Gastroesophageal sphincter (tissue), 4 donors: Measurements from ENCODE around the gene TBC1D8. TPM values are rescaled to one million over a fixed set of nuclear protein-coding genes. Genes with fewer than 3 reads are reported as not detected.

ENCODE experiments used
- ATAC-seq: fragments of 150-250 bp; one replicate; pipeline ENCODE4 v1.9.1; 2016; ENCODE audit warnings: mild to moderate bottlenecking, moderate library complexity
- H3K27ac ChIP-seq, 4 donors: fragments of 200-600 bp; sonication (generic) in 3 of 4; 1 replicate in 3 of 4; 2 replicates in 1 of 4; pipeline ENCODE4 v1.5.1; 2016 to 2019
- H3K27me3 ChIP-seq: fragments of 200-600 bp; sonication (generic); one replicate; pipeline ENCODE4 v1.5.1; 2019
- H3K36me3 ChIP-seq, 2 donors: fragments of 200-600 bp; sonication (generic); one replicate each; pipeline ENCODE4 v1.5.1; 2019; ENCODE audit warnings: control low read depth in 1 of 2
- H3K4me1 ChIP-seq, 3 donors: fragments of 200-600 bp; sonication (generic); 1 replicate in 2 of 3; 2 replicates in 1 of 3; pipeline ENCODE4 v1.5.1; 2016 to 2019; ENCODE audit warnings: control low read depth in 2 of 3
- H3K4me3 ChIP-seq, 2 donors: fragments of 200-600 bp; sonication (generic); one replicate each; pipeline ENCODE4 v1.5.1; 2019; ENCODE audit warnings: mild to moderate bottlenecking in 1 of 2, moderate library complexity in 1 of 2
- H3K9me3 ChIP-seq, 3 donors: fragments of 200-600 bp; sonication (generic); one replicate each; pipeline ENCODE4 v1.5.1; 2017 to 2019; ENCODE audit warnings: control low read depth in 2 of 3
- EP300 ChIP-seq: sonication (generic); formaldehyde crosslinking; IDR thresholded peaks from one replicate; pipeline ENCODE4 v1.6.1; 2017; ENCODE audit warnings: antibody characterized with exemption, mild to moderate bottlenecking
- POLR2A ChIP-seq, 2 donors: fragments of 450-650 bp; IDR thresholded peaks; one replicate each; pipeline ENCODE4 v1.6.1; 2017; ENCODE audit warnings: antibody characterized with exemption in 2 of 2, mild to moderate bottlenecking in 2 of 2, moderate library complexity in 1 of 2
- POLR2AphosphoS5 ChIP-seq: sonication (generic); formaldehyde crosslinking; IDR thresholded peaks from one replicate; pipeline ENCODE4 v1.6.1; 2017; ENCODE audit warnings: antibody characterized with exemption
- WGBS, 2 donors: methylation state at CpG; one replicate each; pipeline ENCODE4 v1.1.5; 2018; ENCODE audit warnings: low coverage in 1 of 2; 5-methylcytosine and 5-hydroxymethylcytosine counted together
- total RNA-seq, 4 donors: library from RNA; depleted of rRNA; stranded (reverse); fragments of >200 nt; gene quantifications; one replicate each; pipeline ENCODE4 v1.1.0, GENCODE V29; 2016
- TF ChIP-seq, protein P1 (sequence below), 4 experiments: fragments of 200-600 bp in 2 of 4; fragments of 450-650 bp in 2 of 4; sonication (generic) in 1 of 4; IDR thresholded peaks; one replicate each; pipeline ENCODE4 v1.5.1; 2017 to 2019; ENCODE audit warnings: antibody characterized with exemption in 4 of 4, mild to moderate bottlenecking in 2 of 4, moderate library complexity in 2 of 4

The TBC1D8 gene
- total RNA-seq, 4 donors from 2014 or later: 14.9 to 45.5 (median 32.6) TPM

GRCh38 chr2:101132202-101132601 is 19.0 kb downstream of the TBC1D8 start:
- Histone ChIP-seq H3K36me3 (no peaks in the 10 kb centered on the region), H3K4me1 (peaks cover 0 to 16% (median 0%) of the 10 kb centered on the region in 3 donors), H3K27me3 (no peaks in the 10 kb centered on the region), H3K9me3 (no peaks in the 10 kb centered on the region), H3K4me3 (no peak overlapping the region), H3K27ac (no peak overlapping the region)
- TF ChIP-seq POLR2A (IDR thresholded peaks at IDR 0.05) (no peak), POLR2AphosphoS5 (no peak), EP300 (no peak)
- TF ChIP-seq, protein P1, sequence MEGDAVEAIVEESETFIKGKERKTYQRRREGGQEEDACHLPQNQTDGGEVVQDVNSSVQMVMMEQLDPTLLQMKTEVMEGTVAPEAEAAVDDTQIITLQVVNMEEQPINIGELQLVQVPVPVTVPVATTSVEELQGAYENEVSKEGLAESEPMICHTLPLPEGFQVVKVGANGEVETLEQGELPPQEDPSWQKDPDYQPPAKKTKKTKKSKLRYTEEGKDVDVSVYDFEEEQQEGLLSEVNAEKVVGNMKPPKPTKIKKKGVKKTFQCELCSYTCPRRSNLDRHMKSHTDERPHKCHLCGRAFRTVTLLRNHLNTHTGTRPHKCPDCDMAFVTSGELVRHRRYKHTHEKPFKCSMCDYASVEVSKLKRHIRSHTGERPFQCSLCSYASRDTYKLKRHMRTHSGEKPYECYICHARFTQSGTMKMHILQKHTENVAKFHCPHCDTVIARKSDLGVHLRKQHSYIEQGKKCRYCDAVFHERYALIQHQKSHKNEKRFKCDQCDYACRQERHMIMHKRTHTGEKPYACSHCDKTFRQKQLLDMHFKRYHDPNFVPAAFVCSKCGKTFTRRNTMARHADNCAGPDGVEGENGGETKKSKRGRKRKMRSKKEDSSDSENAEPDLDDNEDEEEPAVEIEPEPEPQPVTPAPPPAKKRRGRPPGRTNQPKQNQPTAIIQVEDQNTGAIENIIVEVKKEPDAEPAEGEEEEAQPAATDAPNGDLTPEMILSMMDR (IDR thresholded peaks at IDR 0.05): no peak
- WGBS, 2 donors: 67 to 92% methylated on average over 2 of the region's 2 CpGs
- no peak for ATAC-seq

GRCh38 chr2:101130081-101130480 is 21.1 kb downstream of the TBC1D8 start:
- no peaks in the 10 kb centered on the region for H3K9me3 ChIP-seq
- no peaks in the 10 kb centered on the region for H3K36me3 ChIP-seq
- no peak overlapping the region for H3K4me3 ChIP-seq
- WGBS, 2 donors: no CpG with 5 or more reads among the region's 13 CpGs
- no peak overlapping the region for H3K27ac ChIP-seq
- TF ChIP-seq, protein P1 (IDR thresholded peaks at IDR 0.05): no peak
- peaks cover 3 to 37% (median 11%) of the 10 kb centered on the region in 3 donors for H3K4me1 ChIP-seq
- H3K27me3 ChIP-seq: no peaks in the 10 kb centered on the region
- no peak for ATAC-seq

GRCh38 chr2:101127319-101128056 is 23.7 kb downstream of the TBC1D8 start:
- TF ChIP-seq, protein P1 (IDR thresholded peaks at IDR 0.05): no peak
- TF ChIP-seq POLR2AphosphoS5 (no peak), EP300 (no peak), POLR2A (IDR thresholded peaks at IDR 0.05) (no peak)
- Histone ChIP-seq H3K4me1 (peaks cover 5 to 62% (median 26%) of the 10 kb centered on the region in 3 donors), H3K36me3 (no peaks in the 10 kb centered on the region), H3K27ac (no peak overlapping the region), H3K4me3 (no peak overlapping the region), H3K27me3 (no peaks in the 10 kb centered on the region), H3K9me3 (no peaks in the 10 kb centered on the region)
- 78 to 79% methylated on average over 4 to 5 of the region's 5 CpGs for WGBS, 2 donors
- no peak for ATAC-seq

- peaks cover 6 to 73% (median 29%) of the 10 kb centered on the region in 3 donors for H3K4me1 ChIP-seq
- peak overlapping the region; percentile 52 to 84 (median 78) for H3K27ac ChIP-seq
- H3K4me3 ChIP-seq: no peak overlapping the region
- H3K27me3 ChIP-seq: no peaks in the 10 kb centered on the region
- TF ChIP-seq EP300 (no peak), POLR2A (IDR thresholded peaks at IDR 0.05) (no peak), POLR2AphosphoS5 (no peak)
- TF ChIP-seq, protein P1 (IDR thresholded peaks at IDR 0.05): no peak
- ATAC-seq: no peak
- H3K36me3 ChIP-seq: no peaks in the 10 kb centered on the region
- H3K9me3 ChIP-seq: no peaks in the 10 kb centered on the region
- 67 to 97% methylated on average over 3 of the region's 3 CpGs for whole genome bisulfite sequencing, 2 donors
These were observed 25.4 kb downstream of the TBC1D8 start for GRCh38 chr2:101125808-101126207.

- Histone ChIP-seq H3K9me3 (no peaks in the 10 kb centered on the region), H3K36me3 (no peaks in the 10 kb centered on the region), H3K27ac (peak overlapping the region; percentile 52 to 84 (median 78)), H3K4me3 (no peak overlapping the region), H3K4me1 (peaks cover 10 to 77% (median 33%) of the 10 kb centered on the region in 3 donors), H3K27me3 (no peaks in the 10 kb centered on the region)
- no peak for ATAC-seq
- TF ChIP-seq EP300 (no peak), POLR2A (IDR thresholded peaks at IDR 0.05) (no peak), POLR2AphosphoS5 (no peak)
- TF ChIP-seq, protein P1 (IDR thresholded peaks at IDR 0.05): no peak
- 38 to 67% methylated on average over 3 of the region's 3 CpGs for WGBS, 2 donors
These were observed 25.8 kb downstream of the TBC1D8 start for GRCh38 chr2:101125374-101125773.
